GM12892 (cell line): Measurements from ENCODE around the gene MXD3.

Experiments used
- POLR2A ChIP-seq: IDR thresholded peaks from 2 replicates; pipeline ENCODE4 v1.6.1; 2011; ENCODE audit warnings: low read depth, low read length, control low read depth
- POLR2AphosphoS5 ChIP-seq: IDR thresholded peaks from 2 replicates; pipeline ENCODE4 v1.6.1; 2011; ENCODE audit warnings: low read depth, low read length, control low read depth

GRCh38 chr5:177312649-177313181 is 1.0 kb upstream of the MXD3 start:
- TF ChIP-seq POLR2AphosphoS5 (peak; percentile 46; the same call in 1 of the 2 replicates), POLR2A (peak; percentile 41; the same call in 1 of the 2 replicates)
